ENCODE measurements around the gene KCP.

KCP gene

GRCh38 chr7:128912281-128912680 is 1.8 kb upstream of the KCP start:
- no peak overlapping the region for H3K27ac ChIP-seq
- TF ChIP-seq ZFX (IDR thresholded peaks at IDR 0.05; ENCODE audit: borderline replicate concordance), result no peak
- no peak for TF ChIP-seq CTCF (IDR thresholded peaks at IDR 0.05)

GRCh38 chr7:128911423-128912031 is 1.0 kb upstream of the KCP start:
- H3K27ac ChIP-seq, result no peak overlapping the region
- TF ChIP-seq CTCF (IDR thresholded peaks at IDR 0.05), result no peak
- no peak for TF ChIP-seq ZFX (IDR thresholded peaks at IDR 0.05; ENCODE audit: borderline replicate concordance)

GRCh38 chr7:128909625-128910568 is 612 bp downstream of the KCP start:
- H3K27ac ChIP-seq, result no peak overlapping the region
- no peak for TF ChIP-seq ZFX (IDR thresholded peaks at IDR 0.05; ENCODE audit: borderline replicate concordance)
- no peak for TF ChIP-seq CTCF (IDR thresholded peaks at IDR 0.05)

GRCh38 chr7:128908750-128909624 is 1.5 kb downstream of the KCP start:
- H3K27ac ChIP-seq, result no peak overlapping the region
- no peak for TF ChIP-seq ZFX (IDR thresholded peaks at IDR 0.05; ENCODE audit: borderline replicate concordance)

GRCh38 chr7:128906766-128907559 is 3.5 kb downstream of the KCP start:
- no peak for TF ChIP-seq CTCF (IDR thresholded peaks at IDR 0.05)
- no peak for TF ChIP-seq ZFX (IDR thresholded peaks at IDR 0.05; ENCODE audit: borderline replicate concordance)
- H3K27ac ChIP-seq, result no peak overlapping the region

- no peak overlapping the region for H3K27ac ChIP-seq
- no peak for TF ChIP-seq CTCF (IDR thresholded peaks at IDR 0.05)
- no peak for TF ChIP-seq ZFX (IDR thresholded peaks at IDR 0.05; ENCODE audit: borderline replicate concordance)
These were observed 4.3 kb downstream of the KCP start for GRCh38 chr7:128906001-128906765.

Data from 22Rv1 (cell line).